ENCODE measurements around the gene PALM3. TPM values are rescaled to one million over a fixed set of nuclear protein-coding genes. Genes with fewer than 3 reads are reported as not detected.
A peak's percentile ranks its signal among the peaks of the same experiment; 100 is the strongest.
"Not testable (repeated sequence)": the region's sequence is repeated elsewhere in the genome, so short reads cannot be mapped to it uniquely, and the experiment has no call there.

Gene PALM3
- total RNA-seq, 4 donors from 2014 or later, result 0.32 to 0.42 TPM; not detected in 2

- H3K4me1 ChIP-seq, result peaks cover 11 to 16% (median 14%) of the 10 kb centered on the region in 4 donors
- H3K4me3 ChIP-seq, result peak overlapping the region; percentile 54 to 73 (median 60)
- TF ChIP-seq POLR2AphosphoS5 (IDR thresholded peaks at IDR 0.05) (no peak), EP300 (IDR thresholded peaks at IDR 0.05) (no peak), POLR2A (IDR thresholded peaks at IDR 0.05; ENCODE audit: low read depth) (no peak), CTCF (IDR thresholded peaks at IDR 0.05) (no peak)
- peak overlapping the region; percentile 59 to 74 (median 68) for H3K27ac ChIP-seq (replicated peaks in 1 of 4)
- intact Hi-C loops (cut with DNase I), result no loop called here
- peaks cover 0 to 49% (median 6%) of the 10 kb centered on the region in 4 donors for H3K27me3 ChIP-seq
- no peaks in the 10 kb centered on the region for H3K36me3 ChIP-seq
- H3K9me3 ChIP-seq, result no peaks in the 10 kb centered on the region
- WGBS, result 54% methylated on average over 6 of the region's 20 CpGs
- DNase-seq (ENCODE audit: extremely low spot score), result no peak
These were observed 30.7 kb downstream of the PALM3 start for GRCh38 chr19:14030997-14031718.

GRCh38 chr19:14028901-14029300, 33.0 kb downstream of the PALM3 start:
- TF ChIP-seq POLR2A (IDR thresholded peaks at IDR 0.05; ENCODE audit: low read depth) (no peak), CTCF (IDR thresholded peaks at IDR 0.05) (no peak), POLR2AphosphoS5 (IDR thresholded peaks at IDR 0.05) (no peak), EP300 (IDR thresholded peaks at IDR 0.05) (no peak)
- H3K9me3 ChIP-seq, result no peaks in the 10 kb centered on the region
- no peak overlapping the region for H3K27ac ChIP-seq (replicated peaks in 1 of 4)
- intact Hi-C loops (cut with DNase I), result no loop called here
- WGBS, result 80% methylated on average over 4 of the region's 4 CpGs
- H3K36me3 ChIP-seq, result no peaks in the 10 kb centered on the region
- peaks cover 0 to 44% (median 6%) of the 10 kb centered on the region in 4 donors for H3K27me3 ChIP-seq
- DNase-seq (ENCODE audit: extremely low spot score), result no peak
- H3K4me3 ChIP-seq, result no peak overlapping the region
- peaks cover 12 to 19% (median 14%) of the 10 kb centered on the region in 4 donors for H3K4me1 ChIP-seq

GRCh38 chr19:14027856-14028450, 33.9 kb downstream of the PALM3 start, which contains the start of gene RLN3:
Gene RLN3, plus strand, starts transcription at chr19:14028148. Its CDS starts 57 bp downstream, at chr19:14028205.
- Histone ChIP-seq H3K4me1 (peaks cover 12 to 22% (median 18%) of the 10 kb centered on the region in 4 donors), H3K9me3 (no peaks in the 10 kb centered on the region), H3K27ac (replicated peaks in 1 of 4) (no peak within 1 kb of the TSS), H3K36me3 (no peaks in the 10 kb centered on the region), H3K4me3 (no peak within 1 kb of the TSS), H3K27me3 (peaks cover 0 to 34% (median 6%) of the 10 kb centered on the region in 4 donors)
- intact Hi-C loops (cut with DNase I), result no loop called here
- no peak for DNase-seq (ENCODE audit: extremely low spot score)
- WGBS, result 71% methylated on average over 18 of the region's 24 CpGs
- TF ChIP-seq EP300 (IDR thresholded peaks at IDR 0.05) (no peak), POLR2A (IDR thresholded peaks at IDR 0.05; ENCODE audit: low read depth) (no peak), POLR2AphosphoS5 (IDR thresholded peaks at IDR 0.05) (no peak), CTCF (IDR thresholded peaks at IDR 0.05) (no peak)

DNA sequence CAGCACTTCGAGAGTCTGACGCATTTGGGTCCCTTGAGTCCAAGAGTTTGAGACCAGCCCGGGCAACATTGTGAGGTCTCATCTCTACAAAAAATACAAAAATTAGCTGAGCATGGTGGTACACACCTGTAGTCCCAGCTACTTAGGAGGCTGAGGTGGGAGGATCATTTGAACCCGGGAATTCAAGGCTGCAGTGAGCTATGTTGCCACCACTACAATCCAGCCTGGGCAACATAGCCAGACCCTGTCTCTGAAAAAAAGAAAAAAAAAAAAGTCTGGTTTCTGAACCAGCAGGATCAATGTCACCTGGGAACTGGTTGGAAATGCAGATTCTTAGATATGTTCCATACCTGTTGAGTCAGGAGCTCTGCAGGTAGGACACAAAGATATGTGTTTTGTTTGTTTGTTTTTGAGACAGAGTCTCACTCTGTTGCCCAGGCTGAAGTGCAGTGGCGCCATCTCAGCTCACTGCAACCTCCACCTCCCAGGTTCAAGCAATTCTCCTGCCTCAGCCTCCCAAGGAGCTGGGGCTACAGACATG, 35.2 kb downstream of the PALM3 start:
- Histone ChIP-seq H3K4me1 (peaks cover 4 to 13% (median 12%) of the 10 kb centered on the region in 4 donors), H3K27me3 (peaks cover 0 to 26% (median 3%) of the 10 kb centered on the region in 4 donors)
- H3K27ac ChIP-seq (replicated peaks in 1 of 4); H3K9me3 ChIP-seq; intact Hi-C loops (cut with DNase I); DNase-seq (ENCODE audit: extremely low spot score); H3K36me3 ChIP-seq; H3K4me3 ChIP-seq: not testable (repeated sequence)
- WGBS, result 91% methylated on average over 5 of the region's 5 CpGs
